Measurements from ENCODE around the gene TNFSF11. TPM values are rescaled to one million over a fixed set of nuclear protein-coding genes. Genes with fewer than 3 reads are reported as not detected.

TNFSF11 gene
- total and polyA plus RNA-seq, 2 experiments from 2014 or later: not detected

- no peaks in the 10 kb centered on the region for H3K9me3 ChIP-seq (ENCODE audit: low read depth)
- H3K36me3 ChIP-seq: no peaks in the 10 kb centered on the region
- TF ChIP-seq CTCF (IDR thresholded peaks at IDR 0.05; ENCODE audit: low read depth, low read length): no peak
- no peak overlapping the region for H3K27ac ChIP-seq
- peak in 1 of 2 donors; percentile 2 for DNase-seq (ENCODE audit: low read depth in 1 of 2, low spot score in 1 of 2)
- H3K27me3 ChIP-seq: no peaks in the 10 kb centered on the region
- no peak overlapping the region for H3K4me3 ChIP-seq
- peaks cover 13% of the 10 kb centered on the region for H3K4me1 ChIP-seq (ENCODE audit: low read depth)
Observed at GRCh38 chr13:42602906-42603305, 29.0 kb downstream of the TNFSF11 start.

GRCh38 chr13:42603571-42603970, 29.6 kb downstream of the TNFSF11 start:
- DNase-seq (ENCODE audit: low read depth in 1 of 2, low spot score in 1 of 2): no peak
- Histone ChIP-seq H3K4me1 (ENCODE audit: low read depth) (peaks cover 13% of the 10 kb centered on the region), H3K9me3 (ENCODE audit: low read depth) (no peaks in the 10 kb centered on the region), H3K4me3 (no peak overlapping the region), H3K36me3 (no peaks in the 10 kb centered on the region), H3K27ac (no peak overlapping the region), H3K27me3 (no peaks in the 10 kb centered on the region)
- no peak for TF ChIP-seq CTCF (IDR thresholded peaks at IDR 0.05; ENCODE audit: low read depth, low read length)

- H3K27me3 ChIP-seq: no peaks in the 10 kb centered on the region
- no peaks in the 10 kb centered on the region for H3K36me3 ChIP-seq
- H3K4me1 ChIP-seq (ENCODE audit: low read depth): no peaks in the 10 kb centered on the region
- no peaks in the 10 kb centered on the region for H3K9me3 ChIP-seq (ENCODE audit: low read depth)
- H3K27ac ChIP-seq: no peak overlapping the region
- DNase-seq (ENCODE audit: low read depth in 1 of 2, low spot score in 1 of 2): no peak
- no peak for TF ChIP-seq CTCF (IDR thresholded peaks at IDR 0.05; ENCODE audit: low read depth, low read length)
- no peak overlapping the region for H3K4me3 ChIP-seq
Observed at GRCh38 chr13:42607546-42607945, 33.6 kb downstream of the TNFSF11 start.

- no peaks in the 10 kb centered on the region for H3K9me3 ChIP-seq (ENCODE audit: low read depth)
- no peak for DNase-seq (ENCODE audit: low read depth in 1 of 2, low spot score in 1 of 2)
- TF ChIP-seq CTCF (IDR thresholded peaks at IDR 0.05; ENCODE audit: low read depth, low read length): no peak
- H3K27ac ChIP-seq: no peak overlapping the region
- no peaks in the 10 kb centered on the region for H3K4me1 ChIP-seq (ENCODE audit: low read depth)
- H3K27me3 ChIP-seq: no peaks in the 10 kb centered on the region
- H3K4me3 ChIP-seq: no peak overlapping the region
- H3K36me3 ChIP-seq: no peaks in the 10 kb centered on the region
Observed at GRCh38 chr13:42610649-42611048, 36.7 kb downstream of the TNFSF11 start.

- H3K27ac ChIP-seq: no peak overlapping the region
- H3K27me3 ChIP-seq: no peaks in the 10 kb centered on the region
- H3K9me3 ChIP-seq (ENCODE audit: low read depth): no peaks in the 10 kb centered on the region
- no peak for TF ChIP-seq CTCF (IDR thresholded peaks at IDR 0.05; ENCODE audit: low read depth, low read length)
- no peaks in the 10 kb centered on the region for H3K4me1 ChIP-seq (ENCODE audit: low read depth)
- H3K36me3 ChIP-seq: no peaks in the 10 kb centered on the region
- no peak overlapping the region for H3K4me3 ChIP-seq
- DNase-seq (ENCODE audit: low read depth in 1 of 2, low spot score in 1 of 2): no peak
Observed at GRCh38 chr13:42611086-42611779, 37.3 kb downstream of the TNFSF11 start.
